Measurements from ENCODE around the gene DCAF10.
"Not testable (repeated sequence)": the region's sequence is repeated elsewhere in the genome, so short reads cannot be mapped to it uniquely, and the experiment has no call there.

DCAF10 gene

DNA sequence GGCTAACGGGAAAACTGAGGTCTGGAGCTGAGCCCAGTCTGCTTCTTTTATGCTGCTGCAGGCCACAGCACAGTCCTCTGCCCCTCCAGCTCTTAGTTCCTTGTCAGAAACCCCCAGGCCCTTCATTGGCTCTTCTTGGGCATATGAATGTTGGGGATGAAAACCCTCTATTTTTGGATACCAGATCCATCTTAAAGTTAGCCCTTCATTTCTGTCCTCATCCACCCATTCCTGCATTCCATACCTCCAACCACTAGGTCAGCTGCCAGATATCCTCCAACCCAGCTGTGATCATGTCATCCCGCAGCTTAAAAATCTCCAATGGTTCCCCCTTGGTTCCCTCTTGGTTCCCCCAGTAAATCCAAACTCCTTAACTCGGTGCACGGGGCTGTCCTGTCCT is 105.2 kb downstream of the DCAF10 start:
- no peak overlapping the region for H3K27ac ChIP-seq
- no peaks in the 10 kb centered on the region for H3K9me3 ChIP-seq (ENCODE audit: low read depth, low read length)
- no peak for DNase-seq (ENCODE audit: low read depth, low spot score)
- H3K36me3 ChIP-seq (ENCODE audit: insufficient read depth, low read length): no peaks in the 10 kb centered on the region
- H3K9ac ChIP-seq (ENCODE audit: insufficient read length): no peak overlapping the region
- H3K4me3 ChIP-seq: no peak overlapping the region
- TF ChIP-seq POLR2AphosphoS5 (IDR thresholded peaks at IDR 0.05; ENCODE audit: borderline replicate concordance, low read depth, low read length): no peak
- TF ChIP-seq EZH2 (IDR thresholded peaks at IDR 0.05): no peak
- no peak for TF ChIP-seq FOXP2 (optimal IDR thresholded peaks at IDR 0.05; ENCODE audit: control extremely low read depth, extremely low read length, insufficient read depth)

DNA sequence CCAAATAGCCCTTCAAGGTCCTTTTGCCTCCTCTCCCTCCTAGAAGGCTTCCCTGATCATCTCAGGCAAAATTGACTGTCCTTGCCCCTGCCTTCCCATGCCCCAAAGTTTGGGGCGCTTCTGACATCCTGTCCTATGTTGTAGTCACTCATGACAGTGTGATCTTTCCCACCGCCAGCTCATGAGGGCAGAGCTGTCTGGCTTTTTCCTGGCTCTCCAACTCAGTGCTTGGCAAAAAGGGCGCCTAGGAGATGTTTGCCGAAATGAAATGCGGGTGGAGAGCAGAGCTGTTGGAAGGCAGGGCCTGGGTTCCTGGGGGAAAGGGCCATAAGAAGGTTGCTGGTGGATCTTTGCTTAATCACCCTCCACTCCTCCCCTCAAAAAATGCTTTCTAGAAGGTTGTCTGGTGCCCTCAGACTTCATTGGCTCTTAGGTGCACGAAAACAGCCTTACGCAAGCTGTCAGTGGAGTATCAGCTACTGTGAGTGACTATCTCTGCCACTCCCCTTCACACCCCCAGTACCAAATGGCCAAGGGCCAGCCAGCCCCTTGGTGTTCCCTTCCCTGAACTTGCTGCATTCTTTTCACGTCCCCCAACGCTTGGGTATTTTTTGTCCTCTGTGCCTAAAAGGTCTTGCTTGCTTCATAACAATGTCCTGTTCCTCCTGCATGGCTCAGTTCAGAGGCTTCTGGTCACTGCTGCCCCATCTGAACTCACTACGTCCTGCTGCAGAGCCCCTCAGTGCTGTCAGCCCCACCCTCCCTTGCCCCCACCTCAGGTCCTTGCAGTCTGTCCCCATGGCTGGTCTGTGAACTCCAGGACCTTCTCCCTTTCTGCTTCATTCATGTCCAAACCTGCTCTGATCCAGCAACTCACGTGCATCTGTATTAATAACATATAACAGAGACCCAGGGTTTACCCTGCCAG is 106.0 kb downstream of the DCAF10 start:
- no peak for DNase-seq (ENCODE audit: low read depth, low spot score)
- H3K27ac ChIP-seq: no peak overlapping the region
- no peak overlapping the region for H3K9ac ChIP-seq (ENCODE audit: insufficient read length)
- TF ChIP-seq POLR2AphosphoS5 (IDR thresholded peaks at IDR 0.05; ENCODE audit: borderline replicate concordance, low read depth, low read length) (no peak), EZH2 (IDR thresholded peaks at IDR 0.05) (no peak), FOXP2 (optimal IDR thresholded peaks at IDR 0.05; ENCODE audit: control extremely low read depth, extremely low read length, insufficient read depth) (no peak)
- no peak overlapping the region for H3K4me3 ChIP-seq
- H3K36me3 ChIP-seq (ENCODE audit: insufficient read depth, low read length): no peaks in the 10 kb centered on the region
- no peaks in the 10 kb centered on the region for H3K9me3 ChIP-seq (ENCODE audit: low read depth, low read length)

DNA sequence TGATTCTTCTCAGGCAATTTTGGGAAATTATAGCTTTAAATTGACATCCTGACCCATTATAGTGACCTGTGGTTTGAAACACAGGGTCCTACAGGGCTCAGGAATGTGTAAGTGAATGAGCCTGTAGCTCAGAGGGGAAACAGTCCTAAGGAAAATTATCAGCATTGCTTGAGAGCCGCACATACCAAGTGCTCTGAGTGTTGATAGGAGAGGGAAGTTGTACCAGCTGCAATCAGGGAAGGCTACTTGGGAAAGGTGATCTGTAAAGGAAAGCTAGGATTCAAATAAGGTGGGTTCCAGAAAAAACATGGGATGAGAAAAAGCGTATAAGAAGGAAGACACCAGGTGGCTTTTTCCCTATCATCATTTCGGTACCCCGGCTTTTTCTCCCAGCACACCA is 107.7 kb downstream of the DCAF10 start:
- no peaks in the 10 kb centered on the region for H3K9me3 ChIP-seq (ENCODE audit: low read depth, low read length)
- DNase-seq (ENCODE audit: low read depth, low spot score): no peak
- H3K9ac ChIP-seq (ENCODE audit: insufficient read length): no peak overlapping the region
- TF ChIP-seq POLR2AphosphoS5 (IDR thresholded peaks at IDR 0.05; ENCODE audit: borderline replicate concordance, low read depth, low read length): no peak
- TF ChIP-seq EZH2 (IDR thresholded peaks at IDR 0.05): no peak
- no peak for TF ChIP-seq FOXP2 (optimal IDR thresholded peaks at IDR 0.05; ENCODE audit: control extremely low read depth, extremely low read length, insufficient read depth)
- H3K4me3 ChIP-seq: no peak overlapping the region
- no peak overlapping the region for H3K27ac ChIP-seq
- no peaks in the 10 kb centered on the region for H3K36me3 ChIP-seq (ENCODE audit: insufficient read depth, low read length)

DNA sequence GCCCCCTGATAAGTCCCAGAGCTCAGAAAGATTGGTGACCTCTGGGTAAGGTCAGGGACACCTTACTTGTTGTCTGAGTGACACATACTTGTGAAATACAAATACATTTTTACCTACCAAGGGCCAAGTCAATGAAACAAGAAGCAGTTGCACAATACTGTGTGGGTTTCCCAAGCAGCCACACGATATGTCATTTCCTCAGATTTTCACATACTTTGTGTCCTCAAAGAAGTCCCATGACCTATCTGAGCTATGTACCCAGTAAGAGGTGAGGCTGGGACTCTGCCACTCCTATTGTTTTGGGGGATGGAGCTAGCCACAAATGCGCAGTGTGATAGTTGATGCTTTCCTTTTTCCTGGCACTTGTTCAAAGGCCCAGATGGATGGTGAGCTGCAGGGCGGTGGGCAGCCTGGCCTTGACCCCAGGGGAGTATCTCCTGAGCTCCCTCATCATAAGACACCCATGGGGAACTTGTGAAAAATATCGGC is 108.1 kb downstream of the DCAF10 start:
- Histone ChIP-seq H3K9ac (ENCODE audit: insufficient read length) (no peak overlapping the region), H3K9me3 (ENCODE audit: low read depth, low read length) (no peaks in the 10 kb centered on the region), H3K4me3 (no peak overlapping the region), H3K27ac (no peak overlapping the region), H3K36me3 (ENCODE audit: insufficient read depth, low read length) (no peaks in the 10 kb centered on the region)
- TF ChIP-seq FOXP2 (optimal IDR thresholded peaks at IDR 0.05; ENCODE audit: control extremely low read depth, extremely low read length, insufficient read depth): no peak
- no peak for TF ChIP-seq EZH2 (IDR thresholded peaks at IDR 0.05)
- no peak for TF ChIP-seq POLR2AphosphoS5 (IDR thresholded peaks at IDR 0.05; ENCODE audit: borderline replicate concordance, low read depth, low read length)
- no peak for DNase-seq (ENCODE audit: low read depth, low spot score)

DNA sequence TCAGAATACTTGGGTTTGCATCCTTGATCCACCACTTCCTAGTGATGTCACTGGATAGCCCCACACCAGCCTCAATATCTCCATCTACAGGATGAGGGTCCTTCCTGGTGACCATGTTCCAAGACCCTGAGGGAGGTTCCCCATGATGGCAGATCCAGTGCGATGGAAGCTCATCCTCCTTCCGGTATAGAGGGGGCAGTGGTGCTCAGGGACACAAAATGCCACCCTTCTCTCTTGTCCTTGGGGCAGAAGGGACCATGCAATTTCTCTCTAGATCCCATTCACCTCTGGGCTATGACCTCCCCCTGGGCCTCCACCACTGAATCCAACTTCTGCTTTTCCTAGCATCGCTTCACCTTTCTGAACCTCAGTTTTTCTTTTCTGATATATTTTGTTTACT is 108.7 kb downstream of the DCAF10 start:
- Histone ChIP-seq H3K27ac (no peak overlapping the region), H3K4me3 (no peak overlapping the region)
- no peak for DNase-seq (ENCODE audit: low read depth, low spot score)

DNA sequence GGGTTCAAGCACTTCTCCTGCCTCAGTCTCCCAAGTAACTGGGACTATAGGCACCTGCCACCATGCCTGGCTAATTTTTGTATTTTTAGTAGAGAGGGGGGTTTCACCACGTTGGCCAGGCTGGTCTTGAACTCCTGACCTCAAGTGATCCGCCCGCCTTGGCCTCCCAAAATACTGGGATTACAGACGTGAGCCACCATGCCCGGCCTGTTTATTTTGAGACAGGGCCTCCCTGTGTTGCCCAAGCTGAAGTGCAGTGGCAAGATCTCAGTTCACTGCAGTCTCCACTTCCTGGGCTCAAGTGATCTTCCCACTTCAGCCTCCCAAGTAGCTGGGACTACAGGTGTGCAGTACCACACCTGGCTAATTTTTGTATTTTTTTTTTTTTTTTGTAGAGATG is 109.2 kb downstream of the DCAF10 start:
- not testable (repeated sequence) for H3K9ac ChIP-seq (ENCODE audit: insufficient read length); H3K36me3 ChIP-seq (ENCODE audit: insufficient read depth, low read length); H3K27ac ChIP-seq; DNase-seq (ENCODE audit: low read depth, low spot score); H3K4me3 ChIP-seq; H3K9me3 ChIP-seq (ENCODE audit: low read depth, low read length)

More for the DNA sequence above, 108.7 kb downstream of the DCAF10 start:
- Histone ChIP-seq H3K36me3 (ENCODE audit: insufficient read depth, low read length) (no peaks in the 10 kb centered on the region), H3K9me3 (ENCODE audit: low read depth, low read length) (no peaks in the 10 kb centered on the region), H3K9ac (ENCODE audit: insufficient read length) (no peak overlapping the region)
- TF ChIP-seq POLR2AphosphoS5 (IDR thresholded peaks at IDR 0.05; ENCODE audit: borderline replicate concordance, low read depth, low read length) (no peak), EZH2 (IDR thresholded peaks at IDR 0.05) (no peak), FOXP2 (optimal IDR thresholded peaks at IDR 0.05; ENCODE audit: control extremely low read depth, extremely low read length, insufficient read depth) (no peak)

DNA sequence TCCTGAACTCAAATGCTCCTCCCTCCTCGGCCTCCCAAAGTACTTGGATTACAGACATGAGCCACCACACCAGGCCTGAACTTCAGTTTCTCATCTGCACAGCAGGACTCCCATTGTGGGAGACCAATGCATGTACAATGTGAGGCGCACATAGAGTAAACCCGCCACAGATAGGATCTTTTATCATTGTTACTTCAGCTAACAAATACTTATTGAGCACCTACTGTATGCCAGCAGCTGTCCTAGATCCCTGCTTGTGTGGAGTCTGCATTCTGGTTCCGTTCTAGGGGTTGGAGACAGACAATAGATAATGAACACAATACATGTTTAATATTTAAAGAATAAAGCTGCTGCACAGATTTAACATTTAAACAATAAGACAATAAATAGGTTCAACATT is 109.7 kb downstream of the DCAF10 start:
- DNase-seq (ENCODE audit: low read depth, low spot score): no peak
- TF ChIP-seq FOXP2 (optimal IDR thresholded peaks at IDR 0.05; ENCODE audit: control extremely low read depth, extremely low read length, insufficient read depth) (no peak), EZH2 (IDR thresholded peaks at IDR 0.05) (no peak), POLR2AphosphoS5 (IDR thresholded peaks at IDR 0.05; ENCODE audit: borderline replicate concordance, low read depth, low read length) (no peak)
- no peak overlapping the region for H3K27ac ChIP-seq
- no peak overlapping the region for H3K9ac ChIP-seq (ENCODE audit: insufficient read length)
- H3K9me3 ChIP-seq (ENCODE audit: low read depth, low read length): no peaks in the 10 kb centered on the region
- no peaks in the 10 kb centered on the region for H3K36me3 ChIP-seq (ENCODE audit: insufficient read depth, low read length)
- no peak overlapping the region for H3K4me3 ChIP-seq

DNA sequence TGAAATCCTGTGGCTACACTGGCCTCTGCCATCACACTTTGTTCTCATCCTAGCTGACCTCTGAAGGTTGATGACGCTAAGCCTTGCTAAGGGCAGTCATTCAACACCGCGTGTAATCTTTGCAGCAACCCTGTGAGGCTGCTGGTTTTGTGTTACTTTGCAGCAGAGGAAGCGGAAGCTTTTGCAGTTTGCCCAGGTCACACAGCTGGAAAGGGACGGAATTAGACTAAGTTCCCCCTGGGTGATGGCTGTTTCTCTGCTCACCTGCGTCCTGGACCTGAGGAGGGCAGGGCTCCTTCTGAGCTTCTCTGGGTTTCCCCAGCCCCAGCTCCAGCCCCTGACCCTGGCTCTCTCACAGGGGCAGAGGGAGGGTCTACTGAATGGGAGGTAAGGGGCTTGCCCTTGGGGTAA is 110.7 kb downstream of the DCAF10 start:
- H3K27ac ChIP-seq: no peak overlapping the region
- no peaks in the 10 kb centered on the region; the same call in 1 of the 2 replicates for H3K36me3 ChIP-seq (ENCODE audit: insufficient read depth, low read length)
- TF ChIP-seq POLR2AphosphoS5 (IDR thresholded peaks at IDR 0.05; ENCODE audit: borderline replicate concordance, low read depth, low read length): no peak
- no peak for TF ChIP-seq FOXP2 (optimal IDR thresholded peaks at IDR 0.05; ENCODE audit: control extremely low read depth, extremely low read length, insufficient read depth)
- TF ChIP-seq EZH2 (IDR thresholded peaks at IDR 0.05): no peak
- no peak overlapping the region for H3K4me3 ChIP-seq
- H3K9ac ChIP-seq (ENCODE audit: insufficient read length): no peak overlapping the region
- DNase-seq (ENCODE audit: low read depth, low spot score): no peak
- no peaks in the 10 kb centered on the region for H3K9me3 ChIP-seq (ENCODE audit: low read depth, low read length)

Measured in SK-N-MC (cell line).